ENCODE measurements around the gene ADAMTSL5. TPM values are rescaled to one million over a fixed set of nuclear protein-coding genes. Genes with fewer than 3 reads are reported as not detected.
A peak's percentile ranks its signal among the peaks of the same experiment; 100 is the strongest.

ADAMTSL5 gene
- total and polyA plus RNA-seq, 9 of the 15 experiments (the other 6 are each of a cell fraction or from before 2014, with no cell fraction given) = 1.0 to 11.6 (median 4.1) TPM

- TF ChIP-seq ZNF316 (IDR thresholded peaks at IDR 0.05) (peak; percentile 11; the same call in 1 of the 2 replicates), MGA (IDR thresholded peaks at IDR 0.05) (peak; percentile 20; the same call in 1 of the 2 replicates), HDAC1 (IDR thresholded peaks at IDR 0.05) (peak in 1 of 2 experiments; percentile 74; a peak in 2 of 4 replicates), HDGF (IDR thresholded peaks at IDR 0.05) (peak; percentile 75; the same call in 1 of the 2 replicates), GATAD2A (IDR thresholded peaks at IDR 0.05) (0 out of 2 replicates have a peak, but pooled peaks have one; percentile 33), FOXK1 (CRISPR knock-in tag; IDR thresholded peaks at IDR 0.05; ENCODE audit: borderline replicate concordance) (0 out of 2 replicates have a peak, but pooled peaks have one; percentile 46), LARP7 (IDR thresholded peaks at IDR 0.05) (peak; percentile 72; the same call in 1 of the 2 replicates), ZNF282 (CRISPR knock-in tag; IDR thresholded peaks at IDR 0.05) (no peak), CCAR2 (IDR thresholded peaks at IDR 0.05; ENCODE audit: low read depth, low read length) (no peak), MECOM (CRISPR knock-in tag; IDR thresholded peaks at IDR 0.05) (no peak), DPF2 (IDR thresholded peaks at IDR 0.05) (peak; percentile 49; the same call in 1 of the 2 replicates), HDAC3 (IDR thresholded peaks at IDR 0.05; ENCODE audit: borderline replicate concordance, partially characterized antibody) (no peak), PHB2 (IDR thresholded peaks at IDR 0.05; ENCODE audit: low read depth) (0 out of 2 replicates have a peak, but pooled peaks have one; percentile 29), NCOA4 (IDR thresholded peaks at IDR 0.05; ENCODE audit: partially characterized antibody) (peak; percentile 16), CXXC5 (CRISPR knock-in tag; IDR thresholded peaks at IDR 0.05) (no peak), EP300 (IDR thresholded peaks at IDR 0.05; ENCODE audit: low read length) (no peak), ZBTB8A (IDR thresholded peaks at IDR 0.05; ENCODE audit: partially characterized antibody) (no peak)
- TF ChIP-seq, protein P1, sequence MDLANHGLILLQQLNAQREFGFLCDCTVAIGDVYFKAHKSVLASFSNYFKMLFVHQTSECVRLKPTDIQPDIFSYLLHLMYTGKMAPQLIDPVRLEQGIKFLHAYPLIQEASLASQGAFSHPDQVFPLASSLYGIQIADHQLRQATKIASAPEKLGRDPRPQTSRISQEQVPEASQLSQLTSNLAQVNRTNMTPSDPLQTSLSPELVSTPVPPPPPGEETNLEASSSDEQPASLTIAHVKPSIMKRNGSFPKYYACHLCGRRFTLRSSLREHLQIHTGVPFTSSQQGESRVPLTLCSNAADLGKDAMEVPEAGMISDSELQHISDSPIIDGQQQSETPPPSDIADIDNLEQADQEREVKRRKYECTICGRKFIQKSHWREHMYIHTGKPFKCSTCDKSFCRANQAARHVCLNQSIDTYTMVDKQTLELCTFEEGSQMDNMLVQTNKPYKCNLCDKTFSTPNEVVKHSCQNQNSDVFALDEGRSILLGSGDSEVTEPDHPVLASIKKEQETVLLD (IDR thresholded peaks at IDR 0.05) = no peak; the same call in none of the 2 replicates
Measured at GRCh38 chr19:1524287-1524971, 11.6 kb upstream of the ADAMTSL5 start (continued).
